Glomerular endothelial cell (primary cell): Measurements from ENCODE around the gene ARID5B. TPM values are rescaled to one million over a fixed set of nuclear protein-coding genes. Genes with fewer than 3 reads are reported as not detected.
A peak's percentile ranks its signal among the peaks of the same experiment; 100 is the strongest.
"Not testable (repeated sequence)": the region's sequence is repeated elsewhere in the genome, so short reads cannot be mapped to it uniquely, and the experiment has no call there.

ENCODE experiments used
- DNase-seq: peaks from one replicate; pipeline ENCODE4 v3.0.0-alpha.2; 2011; ENCODE audit warnings: low read depth, low spot score; ENCODE audit errors: extremely low read depth
- total RNA-seq: library from RNA; depleted of rRNA; stranded (reverse); fragments of >200 nt; gene quantifications from 2 replicates; pipeline ENCODE4 v1.2.3, GENCODE V29; 2015

Gene ARID5B, protein sequence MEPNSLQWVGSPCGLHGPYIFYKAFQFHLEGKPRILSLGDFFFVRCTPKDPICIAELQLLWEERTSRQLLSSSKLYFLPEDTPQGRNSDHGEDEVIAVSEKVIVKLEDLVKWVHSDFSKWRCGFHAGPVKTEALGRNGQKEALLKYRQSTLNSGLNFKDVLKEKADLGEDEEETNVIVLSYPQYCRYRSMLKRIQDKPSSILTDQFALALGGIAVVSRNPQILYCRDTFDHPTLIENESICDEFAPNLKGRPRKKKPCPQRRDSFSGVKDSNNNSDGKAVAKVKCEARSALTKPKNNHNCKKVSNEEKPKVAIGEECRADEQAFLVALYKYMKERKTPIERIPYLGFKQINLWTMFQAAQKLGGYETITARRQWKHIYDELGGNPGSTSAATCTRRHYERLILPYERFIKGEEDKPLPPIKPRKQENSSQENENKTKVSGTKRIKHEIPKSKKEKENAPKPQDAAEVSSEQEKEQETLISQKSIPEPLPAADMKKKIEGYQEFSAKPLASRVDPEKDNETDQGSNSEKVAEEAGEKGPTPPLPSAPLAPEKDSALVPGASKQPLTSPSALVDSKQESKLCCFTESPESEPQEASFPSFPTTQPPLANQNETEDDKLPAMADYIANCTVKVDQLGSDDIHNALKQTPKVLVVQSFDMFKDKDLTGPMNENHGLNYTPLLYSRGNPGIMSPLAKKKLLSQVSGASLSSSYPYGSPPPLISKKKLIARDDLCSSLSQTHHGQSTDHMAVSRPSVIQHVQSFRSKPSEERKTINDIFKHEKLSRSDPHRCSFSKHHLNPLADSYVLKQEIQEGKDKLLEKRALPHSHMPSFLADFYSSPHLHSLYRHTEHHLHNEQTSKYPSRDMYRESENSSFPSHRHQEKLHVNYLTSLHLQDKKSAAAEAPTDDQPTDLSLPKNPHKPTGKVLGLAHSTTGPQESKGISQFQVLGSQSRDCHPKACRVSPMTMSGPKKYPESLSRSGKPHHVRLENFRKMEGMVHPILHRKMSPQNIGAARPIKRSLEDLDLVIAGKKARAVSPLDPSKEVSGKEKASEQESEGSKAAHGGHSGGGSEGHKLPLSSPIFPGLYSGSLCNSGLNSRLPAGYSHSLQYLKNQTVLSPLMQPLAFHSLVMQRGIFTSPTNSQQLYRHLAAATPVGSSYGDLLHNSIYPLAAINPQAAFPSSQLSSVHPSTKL
- total RNA-seq: 9.5 and 9.9 TPM in 2 replicates

- DNase-seq: no peak
These were observed at the start of gene ARID5B for GRCh38 chr10:61900829-61901792. ARID5B (plus strand) TSS chr10:61901699; CDS start chr10:61901710, 11 bp downstream.

DNA sequence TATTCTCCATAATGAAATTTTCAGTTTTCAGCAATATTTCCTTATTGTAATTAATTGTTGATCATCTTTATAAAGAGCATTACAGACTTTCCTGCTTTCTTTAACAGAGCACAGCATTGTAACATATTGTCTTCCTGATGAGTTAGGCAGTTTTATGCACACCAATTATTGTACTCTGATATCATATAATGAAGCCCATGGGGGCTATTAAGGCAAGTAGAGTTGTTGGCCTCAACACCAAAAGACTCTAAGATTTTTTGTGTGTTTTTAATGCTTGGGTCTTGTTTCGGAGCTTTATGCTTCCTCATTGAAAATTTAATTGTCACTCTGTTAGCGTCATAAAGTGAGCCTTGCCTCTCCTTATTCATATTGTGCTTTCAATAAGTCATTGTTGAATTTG, 49.2 kb upstream of the ARID5B start:
- DNase-seq: no peak

DNA sequence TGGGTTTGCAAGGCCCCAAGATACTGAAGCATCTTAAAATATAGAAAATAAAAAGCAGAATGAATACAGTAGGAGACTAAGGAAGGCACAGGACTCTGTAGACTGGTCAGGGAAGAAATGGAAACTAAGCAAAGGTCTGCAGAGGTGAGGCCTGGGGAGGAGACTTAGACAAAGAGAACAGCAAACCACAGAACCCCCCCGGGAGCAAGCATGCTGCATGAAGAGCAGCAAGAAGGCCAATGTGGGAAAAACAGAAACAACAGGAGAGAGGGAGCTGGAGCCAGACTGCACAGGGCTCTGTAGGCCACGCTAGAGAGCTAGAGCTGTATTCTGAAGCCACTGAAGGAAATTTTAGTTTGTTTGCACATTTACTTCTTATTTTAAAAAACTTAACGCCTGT, 45.7 kb upstream of the ARID5B start:
- no peak for DNase-seq

GRCh38 chr10:61857746-61858145, 43.8 kb upstream of the ARID5B start:
- no peak for DNase-seq

GRCh38 chr10:61859786-61860185, 41.7 kb upstream of the ARID5B start:
- DNase-seq: no peak

GRCh38 chr10:61860964-61861758, 40.3 kb upstream of the ARID5B start:
- no peak for DNase-seq

GRCh38 chr10:61863981-61864380, 37.5 kb upstream of the ARID5B start:
- DNase-seq: no peak

GRCh38 chr10:61866700-61867368, 34.7 kb upstream of the ARID5B start:
- DNase-seq: no peak

GRCh38 chr10:61867374-61867773, 34.1 kb upstream of the ARID5B start:
- not testable (repeated sequence) for DNase-seq

- not testable (repeated sequence) for DNase-seq
These were observed 33.7 kb upstream of the ARID5B start for GRCh38 chr10:61867817-61868216.

GRCh38 chr10:61869041-61869675, 32.3 kb upstream of the ARID5B start:
- DNase-seq: no peak

GRCh38 chr10:61869774-61870525, 31.5 kb upstream of the ARID5B start:
- DNase-seq: peak; percentile 9

DNA sequence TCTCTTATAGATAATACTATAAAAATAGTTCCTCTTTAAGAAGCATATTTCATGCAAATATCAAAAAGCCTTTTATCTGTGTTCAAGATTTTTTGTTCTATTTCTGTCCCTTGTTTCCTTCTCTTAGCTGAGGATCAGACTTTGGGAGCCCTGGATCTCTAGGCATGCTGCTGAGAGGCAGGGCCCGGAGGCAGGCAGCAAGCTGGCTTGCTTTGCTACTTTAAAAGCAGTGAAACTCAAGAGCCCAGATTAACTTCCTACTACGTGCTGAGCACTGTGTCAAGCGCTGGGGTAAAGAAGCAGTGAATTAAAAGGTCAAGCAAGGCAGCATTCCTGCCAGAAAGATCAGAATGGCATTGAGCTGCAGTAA, 31.0 kb upstream of the ARID5B start:
- DNase-seq: no peak

DNA sequence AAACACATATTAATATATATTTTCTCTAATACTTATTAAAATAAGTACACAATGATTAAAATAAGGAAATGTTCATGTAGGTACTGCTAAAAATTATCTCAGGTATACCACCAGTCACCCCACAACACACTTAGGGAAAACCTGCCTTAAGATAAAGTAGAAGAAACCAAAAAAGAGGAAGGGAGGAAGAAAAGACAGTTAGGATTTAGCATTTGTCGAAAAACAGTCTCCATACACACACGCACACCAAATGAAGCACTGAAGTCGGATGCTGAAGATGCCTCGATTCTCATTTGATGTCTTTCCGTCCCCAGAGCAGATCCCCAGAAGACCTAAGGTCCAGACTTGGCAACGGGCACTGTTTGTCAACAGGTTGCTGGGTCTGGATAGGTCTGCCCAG, 30.0 kb upstream of the ARID5B start:
- DNase-seq: no peak

DNA sequence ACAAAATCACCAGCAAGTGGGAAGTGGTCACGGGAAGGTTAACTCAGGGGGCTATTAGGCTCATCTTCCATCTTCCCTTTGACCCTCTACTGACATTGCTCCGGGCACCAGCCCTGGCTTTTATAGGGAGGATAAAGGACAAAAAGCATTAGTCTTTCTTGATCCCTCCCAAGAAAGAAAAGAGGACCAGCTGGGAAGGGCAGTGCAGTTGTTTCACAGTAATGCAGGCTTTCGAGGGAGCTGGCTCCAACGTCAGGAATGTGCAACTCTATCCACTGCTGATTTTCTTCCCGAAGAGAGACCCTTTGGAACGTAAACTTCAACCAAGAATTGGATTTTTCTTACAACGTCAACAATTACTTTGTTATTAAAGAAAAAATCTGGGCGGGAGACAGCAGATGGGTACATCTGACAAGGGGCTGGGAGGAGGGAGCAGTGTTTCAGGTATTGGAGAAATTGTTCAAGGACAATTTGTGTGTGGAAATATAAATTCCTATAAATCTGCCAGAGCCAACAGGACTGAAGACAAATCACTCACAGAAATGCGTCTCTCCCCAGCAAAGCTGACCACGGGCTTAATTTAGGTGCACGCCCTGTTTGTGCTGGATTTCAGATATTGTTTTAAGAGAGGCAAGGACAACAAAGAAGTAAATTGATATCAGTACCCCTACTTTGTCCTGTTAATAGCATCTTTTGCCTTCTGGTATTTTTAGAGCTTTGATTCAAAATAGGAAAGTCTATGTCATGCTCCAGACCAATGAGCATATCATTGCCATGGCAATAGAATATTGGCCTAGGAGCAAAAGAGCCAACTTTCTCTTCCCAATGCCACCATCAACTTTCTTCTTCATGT, 23.4 kb upstream of the ARID5B start:
- DNase-seq: no peak

GRCh38 chr10:61878740-61879068, 22.8 kb upstream of the ARID5B start:
- DNase-seq: no peak
